CD4-positive, alpha-beta T cell (primary cell): Measurements from ENCODE around the gene DRC7. TPM values are rescaled to one million over a fixed set of nuclear protein-coding genes. Genes with fewer than 3 reads are reported as not detected.

Experiments
- ATAC-seq: fragments of 200-7000 bp; cut with Tn5 transposase; one replicate; pipeline ENCODE4 v1.10.0; 2022; ENCODE audit warnings: mild to moderate bottlenecking; ENCODE audit not compliant: poor library complexity
- CTCF ChIA-PET: fragments of 350-600 bp; sonication (Branson Sonifier 250); formaldehyde crosslinking; loops from one replicate; lab custom pipeline; 2021; ENCODE audit warnings: antibody characterized with exemption, inconsistent platforms; lab: Charles Lee
- POLR2A ChIA-PET: fragments of 350-600 bp; sonication (Branson Sonifier 250); formaldehyde crosslinking; loops from one replicate; lab custom pipeline; 2021; ENCODE audit warnings: antibody characterized with exemption, inconsistent platforms; lab: Charles Lee
- DNase-seq, 14 experiments: peaks; one replicate each; pipeline ENCODE4 v3.0.0-alpha.2; 2013 to 2020; ENCODE audit warnings: mixed read lengths in 2 of 14
- H3K27ac ChIP-seq, 2 donors: one replicate each; pipeline versions ENCODE4 v1.5.1 to v1.7.0; 2013; ENCODE audit warnings: low read length in 2 of 2, low read depth in 1 of 2, mild to moderate bottlenecking in 1 of 2
- H3K27me3 ChIP-seq, 2 experiments: 1 replicate in 1 of 2; 2 replicates in 1 of 2; pipeline versions ENCODE4 v1.6.1 to v1.7.0; 2013; ENCODE audit warnings: low read length in 2 of 2, control low read depth in 1 of 2, mild to moderate bottlenecking in 1 of 2, moderate library complexity in 1 of 2; ENCODE audit not compliant: insufficient read depth in 2 of 2, control insufficient read depth in 1 of 2
- H3K36me3 ChIP-seq: one replicate; pipeline ENCODE4 v1.6.1; 2013; ENCODE audit warnings: low read length, control low read depth; ENCODE audit not compliant: insufficient read depth
- H3K4me1 ChIP-seq: one replicate; pipeline ENCODE4 v1.6.1; 2013; ENCODE audit warnings: low read length, control low read depth; ENCODE audit not compliant: insufficient read depth
- H3K4me3 ChIP-seq: one replicate; pipeline ENCODE4 v1.5.1; 2013; ENCODE audit warnings: mild to moderate bottlenecking, low read length, moderate library complexity
- H3K9me3 ChIP-seq, 2 experiments: 1 replicate in 1 of 2; 2 replicates in 1 of 2; pipeline versions ENCODE4 v1.6.1 to v1.7.0; 2013; ENCODE audit warnings: low read length in 2 of 2, mild to moderate bottlenecking in 2 of 2, control low read depth in 1 of 2, moderate library complexity in 1 of 2; ENCODE audit not compliant: control insufficient read depth in 1 of 2, insufficient read depth in 1 of 2
- H3K27ac Mint-ChIP-seq: one replicate; pipeline ENCODE4 v1.8.0; 2020; ENCODE audit warnings: mixed read lengths
- H3K27me3 Mint-ChIP-seq: one replicate; pipeline ENCODE4 v1.8.0; 2021; ENCODE audit warnings: mixed read lengths
- H3K36me3 Mint-ChIP-seq: one replicate; pipeline ENCODE4 v1.8.0; 2021; ENCODE audit warnings: low read depth, mixed read lengths
- H3K4me1 Mint-ChIP-seq: one replicate; pipeline ENCODE4 v1.8.0; 2021; ENCODE audit warnings: low read depth, mixed read lengths
- H3K4me3 Mint-ChIP-seq: one replicate; pipeline ENCODE4 v1.8.0; 2020; ENCODE audit warnings: mild to moderate bottlenecking, mixed read lengths
- H3K9me3 Mint-ChIP-seq: one replicate; pipeline ENCODE4 v1.8.0; 2020; ENCODE audit warnings: mixed read lengths
- CTCF ChIP-seq: fragments of 200-600 bp; IDR thresholded peaks from one replicate; pipeline ENCODE4 v1.8.0; 2022; ENCODE audit warnings: antibody characterized with exemption, mild to moderate bottlenecking
- intact Hi-C, 2 experiments: fragments of 100-400 bp; cut with DNase I in 1 of 2; cut with micrococcal nuclease in 1 of 2; formaldehyde crosslinking; loops; one replicate each; pipeline versions ENCODE4 v1.15.1 to v1.9.0; 2023 to 2025; cut with DNase I, micrococcal nuclease
- total RNA-seq, 174 experiments: library from RNA in 2 of 174; stranded (reverse) in 2 of 174; gene quantifications; one replicate each; pipeline ENCODE4 v1.2.3 and lab custom pipeline; 2021 to 2026

The DRC7 gene
- total RNA-seq, 2 experiments from 2014 or later, result not detected

DNA sequence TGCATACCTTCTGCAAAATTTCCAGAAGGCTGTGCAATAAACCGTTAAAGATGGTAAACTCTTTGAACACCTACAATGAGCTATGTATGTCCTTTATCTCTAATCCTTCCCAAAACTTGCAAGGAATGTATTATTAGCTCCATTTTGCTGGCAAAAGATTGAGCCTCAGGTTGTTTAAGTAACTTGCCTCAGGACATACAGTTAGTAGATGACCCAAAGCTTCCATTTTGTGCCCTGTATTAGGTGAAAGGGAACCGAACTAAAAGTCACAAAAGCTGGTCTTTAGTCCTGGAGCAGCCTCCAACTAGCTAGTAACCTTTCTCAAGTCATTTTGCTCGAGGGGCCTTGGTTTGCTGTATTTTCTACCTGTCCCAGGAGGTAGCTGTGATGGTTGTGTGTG, 22.2 kb upstream of the DRC7 start:
- DNase-seq (no peak), ATAC-seq (no peak)
- Histone ChIP-seq H3K27me3 (peaks cover 0 to 3% of the 10 kb centered on the region in 2 experiments), H3K27ac (no peak overlapping the region), H3K4me3 (no peak overlapping the region), H3K9me3 (no peaks in the 10 kb centered on the region), H3K4me1 (peaks cover 7% of the 10 kb centered on the region), H3K36me3 (no peaks in the 10 kb centered on the region)
- POLR2A ChIA-PET, result no interaction called here
- Mint-ChIP-seq H3K9me3 (no peaks in the 10 kb centered on the region), H3K36me3 (no peaks in the 10 kb centered on the region), H3K27me3 (no peaks in the 10 kb centered on the region), H3K27ac (no peak overlapping the region), H3K4me1 (no peaks in the 10 kb centered on the region), H3K4me3 (no peak overlapping the region)
- CTCF ChIA-PET, result no interaction called here
- intact Hi-C loops, result no loop called here
- TF ChIP-seq CTCF, result no peak

- Mint-ChIP-seq H3K27me3 (no peaks in the 10 kb centered on the region), H3K36me3 (no peaks in the 10 kb centered on the region), H3K9me3 (no peaks in the 10 kb centered on the region), H3K27ac (no peak overlapping the region), H3K4me3 (no peak overlapping the region), H3K4me1 (no peaks in the 10 kb centered on the region)
- ChIA-PET CTCF (no interaction called here), POLR2A (no interaction called here)
- Histone ChIP-seq H3K9me3 (no peaks in the 10 kb centered on the region), H3K4me3 (no peak overlapping the region), H3K36me3 (no peaks in the 10 kb centered on the region), H3K27ac (no peak overlapping the region), H3K27me3 (peaks cover 0 to 2% of the 10 kb centered on the region in 2 experiments), H3K4me1 (peaks cover 3% of the 10 kb centered on the region)
- DNase-seq (no peak), ATAC-seq (no peak)
- intact Hi-C loops, result no loop called here
- no peak for TF ChIP-seq CTCF
Observed at GRCh38 chr16:57672824-57673223, 21.8 kb upstream of the DRC7 start.

GRCh38 chr16:57675741-57676551, 18.7 kb upstream of the DRC7 start:
- no peaks in the 10 kb centered on the region for H3K36me3 Mint-ChIP-seq
- ChIA-PET CTCF (no interaction called here), POLR2A (interaction anchor here (0.6 kb wide), 1 partner anchor 699 kb away, joined by 3 read pairs; no protein-coding TSS in a partner anchor)
- intact Hi-C loops, result no loop called here
- H3K27ac Mint-ChIP-seq, result no peak overlapping the region
- Histone ChIP-seq H3K36me3 (no peaks in the 10 kb centered on the region), H3K9me3 (no peaks in the 10 kb centered on the region), H3K27ac (no peak overlapping the region), H3K4me1 (no peaks in the 10 kb centered on the region), H3K27me3 (no peaks in the 10 kb centered on the region), H3K4me3 (no peak overlapping the region)
- no peak for DNase-seq
- no peaks in the 10 kb centered on the region for H3K4me1 Mint-ChIP-seq
- no peak overlapping the region for H3K4me3 Mint-ChIP-seq
- H3K9me3 Mint-ChIP-seq, result no peaks in the 10 kb centered on the region
- H3K27me3 Mint-ChIP-seq, result no peaks in the 10 kb centered on the region
- no peak for TF ChIP-seq CTCF
- no peak for ATAC-seq
